HepG2 (cell line): ENCODE data around the gene GRIA2.

Experiments used
- CTCF ChIP-seq: sonication (generic); formaldehyde crosslinking; IDR thresholded peaks from 2 replicates; pipeline ENCODE4 v1.5.0; 2020; ENCODE audit warnings: mild to moderate bottlenecking, missing genetic modification reagents, moderate library complexity
- HDAC6 ChIP-seq: fragments of 200-600 bp; sonication (generic); IDR thresholded peaks from 2 replicates; pipeline ENCODE4 v1.7.0; 2017; ENCODE audit warnings: mild to moderate bottlenecking, antibody characterized with exemption, low read length, low read depth
- KDM1A ChIP-seq: IDR thresholded peaks from 2 replicates; pipeline ENCODE4 v1.6.1; 2016; ENCODE audit warnings: missing compliant biosample characterization
- PLSCR1 ChIP-seq: sonication (generic); formaldehyde crosslinking; IDR thresholded peaks from 2 replicates; pipeline ENCODE4 v1.5.0; 2020; ENCODE audit warnings: missing genetic modification reagents, mild to moderate bottlenecking, borderline replicate concordance
- ZFX ChIP-seq: sonication (generic); formaldehyde crosslinking; IDR thresholded peaks from 2 replicates; pipeline ENCODE4 v1.4.0; 2020; ENCODE audit warnings: mild to moderate bottlenecking, low read depth, missing genetic modification reagents, moderate library complexity
- ZNF207 ChIP-seq: fragments of 450-650 bp; IDR thresholded peaks from 2 replicates; pipeline ENCODE4 v1.6.1; 2016; ENCODE audit warnings: antibody characterized with exemption, borderline replicate concordance
- ZNF580 ChIP-seq: IDR thresholded peaks from 2 replicates; pipeline ENCODE4 v1.6.1; 2016; ENCODE audit warnings: low read depth, borderline replicate concordance
- ZNF841 ChIP-seq: sonication (generic); formaldehyde crosslinking; IDR thresholded peaks from 2 replicates; pipeline ENCODE4 v1.8.1; 2023; ENCODE audit warnings: missing genetic modification reagents, borderline replicate concordance

GRCh38 chr4:157363360-157363759 lies 142.8 kb downstream of the GRIA2 start:
- TF ChIP-seq KDM1A (no peak), PLSCR1 (CRISPR knock-in tag) (no peak), HDAC6 (no peak), ZNF841 (CRISPR knock-in tag) (no peak), ZFX (no peak), CTCF (no peak), ZNF207 (no peak), ZNF580 (CRISPR knock-in tag) (no peak)
